ENCODE data around the gene IPO4. TPM values are rescaled to one million over a fixed set of nuclear protein-coding genes. Genes with fewer than 3 reads are reported as not detected.
A peak's percentile ranks its signal among the peaks of the same experiment; 100 is the strongest.

IPO4 gene
- total and polyA plus RNA-seq, 2 of the 4 experiments (the other 2 are of a cell fraction), result 37.6 to 39.4 TPM

DNA sequence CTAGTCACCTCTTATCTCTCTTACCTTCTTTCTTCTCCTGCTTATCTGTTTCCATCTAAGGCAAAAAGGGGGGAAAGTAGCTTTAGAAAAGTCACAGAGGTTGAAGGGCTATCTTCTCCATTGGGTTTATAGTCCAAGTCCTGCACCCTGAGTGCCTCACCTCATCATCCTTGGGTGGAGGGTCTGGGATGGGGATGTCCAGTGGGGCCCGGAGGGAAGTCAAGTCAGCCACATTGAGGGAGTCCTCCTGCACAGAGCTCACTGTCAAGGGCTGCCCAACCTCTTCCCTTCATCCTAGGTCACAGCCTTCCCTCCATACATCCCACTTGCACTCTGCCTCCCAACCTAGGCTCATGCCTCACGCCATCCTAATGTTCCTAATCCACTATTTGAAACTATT, 43.4 kb downstream of the IPO4 start:
- Histone ChIP-seq H2BK120ac (ENCODE audit: low read depth, low read length) (no peak overlapping the region), H4K5ac (ENCODE audit: low read depth, low read length) (no peak overlapping the region), H4K8ac (ENCODE audit: low read depth in 2 of 2, low read length in 2 of 2) (no peak overlapping the region; a peak in 1 of 4 replicates), H3K56ac (ENCODE audit: extremely low read depth, insufficient read depth, low read length) (no peak overlapping the region), H3K23ac (ENCODE audit: low read depth, low read length) (peak overlapping the region; percentile 68; the same call in 1 of the 2 replicates), H3K4me3 (ENCODE audit: insufficient read depth, low read depth, low read length) (no peak overlapping the region), H2AK9ac (replicated peaks; ENCODE audit: low read depth, low read length, poor library complexity) (no peak overlapping the region), H2BK20ac (ENCODE audit: low read depth, low read length) (no peak overlapping the region), H3K27me3 (ENCODE audit: control insufficient read depth, insufficient read depth, low read length) (no peaks in the 10 kb centered on the region), H3K14ac (replicated peaks; ENCODE audit: low read depth, low read length) (peak overlapping the region; percentile 72), H3K79me1 (ENCODE audit: low read depth in 1 of 2, low read length in 2 of 2) (peaks cover 31 to 71% of the 10 kb centered on the region in 2 experiments), H3K4me1 (ENCODE audit: control insufficient read depth, insufficient read depth, low read length) (peaks cover 10% of the 10 kb centered on the region), H3K4ac (ENCODE audit: low read depth, low read length) (0 out of 2 replicates have a peak overlapping the region, but pooled peaks have one; percentile 28), H3K9ac (ENCODE audit: low read depth, low read length) (peak overlapping the region; percentile 76; the same call in 1 of the 2 replicates), H3K9me1 (ENCODE audit: insufficient read depth, low read length) (peaks cover 15% of the 10 kb centered on the region), H2BK15ac (ENCODE audit: low read depth, low read length) (no peak overlapping the region), H2AK5ac (ENCODE audit: low read depth, low read length) (peak overlapping the region; percentile 25; the same call in 1 of the 2 replicates), H3K36me3 (ENCODE audit: control insufficient read depth, insufficient read depth, low read length) (peaks cover 12% of the 10 kb centered on the region), H2AFZ (replicated peaks; ENCODE audit: low read length, poor library complexity) (no peak overlapping the region), H2BK5ac (ENCODE audit: low read depth, low read length, poor library complexity, severe bottlenecking) (peak overlapping the region; percentile 71), H4K91ac (ENCODE audit: insufficient read depth, low read depth, low read length) (no peak overlapping the region), H3K4me2 (ENCODE audit: low read depth, low read length) (peak overlapping the region; percentile 96), H3K27ac (ENCODE audit: insufficient read depth, low read length) (peak overlapping the region; percentile 8; the same call in 1 of the 2 replicates), H3K9me3 (ENCODE audit: control insufficient read depth, insufficient read depth, low read length) (no peaks in the 10 kb centered on the region), H3K18ac (ENCODE audit: low read depth, low read length) (no peak overlapping the region), H4K20me1 (ENCODE audit: insufficient read depth, low read length) (peaks cover 18% of the 10 kb centered on the region)
- dilution Hi-C loops (cut with HindIII; ENCODE audit: low sequenced_read_pairs, unreplicated experiment), result no loop called here
- CTCF ChIA-PET, result interaction anchor here (0.6 kb wide), 1 partner anchor 298 kb away, joined by 3 read pairs; no protein-coding TSS in a partner anchor
- TF ChIP-seq NFE2L2 (IDR thresholded peaks at IDR 0.05; ENCODE audit: low read depth, low read length), result no peak
- no peak for TF ChIP-seq RFX5 (IDR thresholded peaks at IDR 0.05; ENCODE audit: low read depth, low read length)
- TF ChIP-seq, protein P1, sequence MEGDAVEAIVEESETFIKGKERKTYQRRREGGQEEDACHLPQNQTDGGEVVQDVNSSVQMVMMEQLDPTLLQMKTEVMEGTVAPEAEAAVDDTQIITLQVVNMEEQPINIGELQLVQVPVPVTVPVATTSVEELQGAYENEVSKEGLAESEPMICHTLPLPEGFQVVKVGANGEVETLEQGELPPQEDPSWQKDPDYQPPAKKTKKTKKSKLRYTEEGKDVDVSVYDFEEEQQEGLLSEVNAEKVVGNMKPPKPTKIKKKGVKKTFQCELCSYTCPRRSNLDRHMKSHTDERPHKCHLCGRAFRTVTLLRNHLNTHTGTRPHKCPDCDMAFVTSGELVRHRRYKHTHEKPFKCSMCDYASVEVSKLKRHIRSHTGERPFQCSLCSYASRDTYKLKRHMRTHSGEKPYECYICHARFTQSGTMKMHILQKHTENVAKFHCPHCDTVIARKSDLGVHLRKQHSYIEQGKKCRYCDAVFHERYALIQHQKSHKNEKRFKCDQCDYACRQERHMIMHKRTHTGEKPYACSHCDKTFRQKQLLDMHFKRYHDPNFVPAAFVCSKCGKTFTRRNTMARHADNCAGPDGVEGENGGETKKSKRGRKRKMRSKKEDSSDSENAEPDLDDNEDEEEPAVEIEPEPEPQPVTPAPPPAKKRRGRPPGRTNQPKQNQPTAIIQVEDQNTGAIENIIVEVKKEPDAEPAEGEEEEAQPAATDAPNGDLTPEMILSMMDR (conservative IDR thresholded peaks at IDR 0.05; ENCODE audit: low read depth, low read length), result no peak
- TF ChIP-seq FOS (IDR thresholded peaks at IDR 0.05; ENCODE audit: low read depth, low read length), result no peak
- DNase-seq (no peak), ATAC-seq (ENCODE audit: low read depth) (no peak)
- POLR2A ChIA-PET (ENCODE audit: unreplicated experiment), result no interaction called here
- no TSS peak for BruUV-seq (replicated peaks)
- intact Hi-C loops (cut with micrococcal nuclease), result no loop called here
- in situ Hi-C loops (cut with MboI; ENCODE audit: low sequenced_read_pairs), result loop anchor here (25.0 kb wide), 2 partner anchors 833 to 1058 kb away; partner anchors contain the start of genes ACIN1, BCL2L2, C14orf119 and PABPN1
- WGBS, 2 experiments (ENCODE audit: extremely low coverage in 2 of 2, insufficient read length in 1 of 2), result no CpG with 5 or more reads among the region's 2 CpGs
